Measurements from ENCODE around the gene IMPACT. TPM values are rescaled to one million over a fixed set of nuclear protein-coding genes. Genes with fewer than 3 reads are reported as not detected.

Gene IMPACT
- total RNA-seq, 1 experiment from 2014 or later: 38.8 TPM

GRCh38 chr18:24475926-24476589, 49.6 kb downstream of the IMPACT start:
- no peak for DNase-seq (ENCODE audit: low read depth)

GRCh38 chr18:24479371-24479770, 52.9 kb downstream of the IMPACT start:
- DNase-seq (ENCODE audit: low read depth): no peak

GRCh38 chr18:24482821-24483220, 56.4 kb downstream of the IMPACT start:
- DNase-seq (ENCODE audit: low read depth): no peak

GRCh38 chr18:24485681-24486080, 59.2 kb downstream of the IMPACT start:
- DNase-seq (ENCODE audit: low read depth): no peak

- no peak for DNase-seq (ENCODE audit: low read depth)
Measured at GRCh38 chr18:24486684-24487083, 60.2 kb downstream of the IMPACT start.

GRCh38 chr18:24488824-24489493, 62.5 kb downstream of the IMPACT start:
- peak; percentile 35 for DNase-seq (ENCODE audit: low read depth)

GRCh38 chr18:24490539-24490938, 64.1 kb downstream of the IMPACT start:
- peak; percentile 12 for DNase-seq (ENCODE audit: low read depth)

GRCh38 chr18:24491927-24492834, 65.7 kb downstream of the IMPACT start:
- DNase-seq (ENCODE audit: low read depth): no peak

- DNase-seq (ENCODE audit: low read depth): no peak
Measured at GRCh38 chr18:24494586-24494985, 68.1 kb downstream of the IMPACT start.

GRCh38 chr18:24497031-24497754, 70.7 kb downstream of the IMPACT start:
- DNase-seq (ENCODE audit: low read depth): peak; percentile 11

GRCh38 chr18:24499814-24500213, 73.3 kb downstream of the IMPACT start:
- DNase-seq (ENCODE audit: low read depth): no peak

GRCh38 chr18:24500217-24500616, 73.7 kb downstream of the IMPACT start:
- DNase-seq (ENCODE audit: low read depth): no peak

- DNase-seq (ENCODE audit: low read depth): no peak
Measured at GRCh38 chr18:24500766-24501165, 74.3 kb downstream of the IMPACT start.

GRCh38 chr18:24502667-24503523, 76.4 kb downstream of the IMPACT start:
- no peak for DNase-seq (ENCODE audit: low read depth)

Other genes with a start within 250 kb of the IMPACT start
- gene OSBPL1A, start 28.8 kb upstream of the IMPACT start, total RNA-seq (2014; rRNA removed): 13.9 and 19.2 TPM in 2 replicates
- 0.13 TPM in 1 of 2 replicates, not detected in the other for gene HRH4, start 34.0 kb downstream of the IMPACT start, total RNA-seq (2014; rRNA removed)

All from LHCN-M2 (cell line).